Measurements from ENCODE around the gene KIF13A. TPM values are rescaled to one million over a fixed set of nuclear protein-coding genes. Genes with fewer than 3 reads are reported as not detected.

Gene KIF13A
- total and polyA plus RNA-seq, 12 donors, result 16.7 to 198 (median 97.8) TPM

GRCh38 chr6:17709476-17709875 is 278.0 kb downstream of the KIF13A start:
- ATAC-seq (no peak), DNase-seq (no peak)
- Histone ChIP-seq H3K36me3 (no peaks in the 10 kb centered on the region), H3K27ac (no peak overlapping the region), H3K27me3 (no peaks in the 10 kb centered on the region), H3K4me1 (peaks cover 0 to 23% (median 8%) of the 10 kb centered on the region in 9 donors), H3K9me3 (no peaks in the 10 kb centered on the region), H3K4me3 (no peak overlapping the region)
- intact Hi-C loops (cut with DNase I), result loop anchor here in 3 of 10 donors (5.0 to 10.0 kb wide), 3 partner anchors 107 to 445 kb away; partner anchors contain the start of genes FAM8A1 (in 1 of the 3), KDM1B (in 1 of the 3), KIF13A (in 1 of the 3) and TPMT (in 1 of the 3)
- WGBS, 2 donors, result 95% methylated on average over 2 of the region's 2 CpGs
- TF ChIP-seq CTCF (IDR thresholded peaks at IDR 0.05), result no peak

Other genes with a start within 250 kb of the KIF13A start
- 1 to 10 TPM in 8 of 10 donors, under 1 TPM in 2; 0.92 to 2.5 (median 1.6) TPM for gene NHLRC1, start 135.0 kb upstream of the KIF13A start, total RNA-seq
- gene NHLRC1, start 135.0 kb upstream of the KIF13A start, polyA plus RNA-seq, result 1 to 10 TPM in 1 of 2 donors, under 1 TPM in 1; 0.73 to 1.2 TPM
- gene TPMT, start 167.4 kb upstream of the KIF13A start, total RNA-seq, result 10 to 100 TPM; 10.6 to 15.6 (median 13.0) TPM
- 10 to 100 TPM; 10.2 to 16.0 TPM for gene TPMT, start 167.4 kb upstream of the KIF13A start, polyA plus RNA-seq
- 10 to 100 TPM in 9 of 10 donors, 1 to 10 TPM in 1; 9.8 to 22.5 (median 16.0) TPM for gene KDM1B, start 167.8 kb upstream of the KIF13A start, total RNA-seq
- gene KDM1B, start 167.8 kb upstream of the KIF13A start, polyA plus RNA-seq, result 1 to 10 TPM; 2.3 to 5.7 TPM